Measurements from ENCODE around the gene SDK1.

- TF ChIP-seq SMC3 (IDR thresholded peaks at IDR 0.05) (no peak), BHLHE40 (IDR thresholded peaks at IDR 0.05; ENCODE audit: low read depth, low read length) (no peak), CTCF (IDR thresholded peaks at IDR 0.05) (no peak), TP53 (CRISPR knock-in tag; IDR thresholded peaks at IDR 0.05) (no peak)
These were observed 293.8 kb downstream of the SDK1 start for GRCh38 chr7:3594901-3595300.

Data from A549 (cell line).